HG02852 (cell line): Measurements from ENCODE around the gene ZFYVE16.
A peak's percentile ranks its signal among the peaks of the same experiment; 100 is the strongest.
"Not testable (repeated sequence)": the region's sequence is repeated elsewhere in the genome, so short reads cannot be mapped to it uniquely, and the experiment has no call there.

Experiments used
- ATAC-seq: cut with Tn5 transposase; IDR thresholded peaks from one replicate; pipeline ENCODE4 v1.9.1; 2021; ENCODE audit warnings: mild to moderate bottlenecking, moderate library complexity; ENCODE audit not compliant: unreplicated experiment

The ZFYVE16 gene

GRCh38 chr5:80409367-80409966, 1.6 kb downstream of the ZFYVE16 start:
- no peak for ATAC-seq

GRCh38 chr5:80411589-80412219, 3.8 kb downstream of the ZFYVE16 start:
- ATAC-seq: no peak

- no peak for ATAC-seq
Measured at GRCh38 chr5:80414113-80414512, 6.2 kb downstream of the ZFYVE16 start.

GRCh38 chr5:80417973-80418372, 10.1 kb downstream of the ZFYVE16 start:
- no peak for ATAC-seq

- ATAC-seq: not testable (repeated sequence)
Measured at GRCh38 chr5:80424365-80424764, 16.5 kb downstream of the ZFYVE16 start.

- no peak for ATAC-seq
Measured at GRCh38 chr5:80435476-80435875, 27.6 kb downstream of the ZFYVE16 start.

- no peak for ATAC-seq
Measured at GRCh38 chr5:80437326-80437725, 29.5 kb downstream of the ZFYVE16 start.

- no peak for ATAC-seq
Measured at GRCh38 chr5:80438739-80439138, 30.9 kb downstream of the ZFYVE16 start.

- ATAC-seq: no peak
Measured at GRCh38 chr5:80439213-80439612, 31.3 kb downstream of the ZFYVE16 start.

- ATAC-seq: no peak
Measured at GRCh38 chr5:80442742-80443141, 34.9 kb downstream of the ZFYVE16 start.

- no peak for ATAC-seq
Measured at GRCh38 chr5:80453366-80453765, 45.5 kb downstream of the ZFYVE16 start.

GRCh38 chr5:80463269-80463668, 55.4 kb downstream of the ZFYVE16 start:
- no peak for ATAC-seq

GRCh38 chr5:80466669-80467485, 59.0 kb downstream of the ZFYVE16 start:
- ATAC-seq: no peak

- no peak for ATAC-seq
Measured at GRCh38 chr5:80468131-80468530, 60.3 kb downstream of the ZFYVE16 start.

GRCh38 chr5:80470631-80471030, 62.8 kb downstream of the ZFYVE16 start:
- not testable (repeated sequence) for ATAC-seq

GRCh38 chr5:80474929-80475328, 67.1 kb downstream of the ZFYVE16 start:
- no peak for ATAC-seq

GRCh38 chr5:80479713-80480112, 71.8 kb downstream of the ZFYVE16 start:
- no peak for ATAC-seq

GRCh38 chr5:80480354-80480753, 72.5 kb downstream of the ZFYVE16 start:
- no peak for ATAC-seq

- ATAC-seq: peak; percentile 56
Measured at GRCh38 chr5:80481019-80481893, 73.4 kb downstream of the ZFYVE16 start.

- no peak for ATAC-seq
Measured at GRCh38 chr5:80482578-80482977, 74.7 kb downstream of the ZFYVE16 start.

- ATAC-seq: no peak
Measured at GRCh38 chr5:80483636-80484232, 75.9 kb downstream of the ZFYVE16 start.
